GM19467 (cell line): ENCODE results near the gene LPXN.
"Not testable (repeated sequence)": the region's sequence is repeated elsewhere in the genome, so short reads cannot be mapped to it uniquely, and the experiment has no call there.

Experiments
- ATAC-seq: cut with Tn5 transposase; IDR thresholded peaks from one replicate; pipeline ENCODE4 v1.9.1; 2021; ENCODE audit warnings: mild to moderate bottlenecking, moderate library complexity; ENCODE audit not compliant: unreplicated experiment

The LPXN gene

GRCh38 chr11:58579192-58580129, 3.8 kb upstream of the LPXN start:
- peak; percentile 33 for ATAC-seq

GRCh38 chr11:58578635-58579191, 3.1 kb upstream of the LPXN start, which contains the start of gene ZFP91:
TSS of gene ZFP91 (plus strand) at chr11:58579063. CDS start at chr11:58579282, 219 bp downstream.
- ATAC-seq, result peak; percentile 34

GRCh38 chr11:58578136-58578634, 2.5 kb upstream of the LPXN start:
- no peak for ATAC-seq

GRCh38 chr11:58577555-58578135, 2.0 kb upstream of the LPXN start:
- ATAC-seq, result peak; percentile 42

- no peak for ATAC-seq
Measured at GRCh38 chr11:58576887-58577471, 1.3 kb upstream of the LPXN start.

- no peak for ATAC-seq
Measured at GRCh38 chr11:58574881-58575280, 775 bp downstream of the LPXN start.

- peak; percentile 27 for ATAC-seq
Measured at GRCh38 chr11:58573451-58574104, 2.1 kb downstream of the LPXN start.

- not testable (repeated sequence) for ATAC-seq
Measured at GRCh38 chr11:58572906-58573305, 2.8 kb downstream of the LPXN start.

GRCh38 chr11:58567889-58568512, 7.7 kb downstream of the LPXN start:
- ATAC-seq, result peak; percentile 83

- no peak for ATAC-seq
Measured at GRCh38 chr11:58564231-58564630, 11.4 kb downstream of the LPXN start.

- ATAC-seq, result peak; percentile 83
Measured at GRCh38 chr11:58562375-58562800, 13.3 kb downstream of the LPXN start.

GRCh38 chr11:58561394-58562098, 14.1 kb downstream of the LPXN start:
- no peak for ATAC-seq

- no peak for ATAC-seq
Measured at GRCh38 chr11:58560842-58561241, 14.8 kb downstream of the LPXN start.

- no peak for ATAC-seq
Measured at GRCh38 chr11:58549644-58550043, 26.0 kb downstream of the LPXN start.

- ATAC-seq, result no peak
Measured at GRCh38 chr11:58546841-58547240, 28.8 kb downstream of the LPXN start.

GRCh38 chr11:58531865-58532341, 43.8 kb downstream of the LPXN start:
- no peak for ATAC-seq

GRCh38 chr11:58530236-58530635, 45.4 kb downstream of the LPXN start:
- no peak for ATAC-seq

- ATAC-seq, result no peak
Measured at GRCh38 chr11:58527429-58527828, 48.2 kb downstream of the LPXN start.

GRCh38 chr11:58526721-58527120, 48.9 kb downstream of the LPXN start:
- ATAC-seq, result no peak
